HEK293T (cell line): ENCODE measurements around the gene ELF3.

Source experiments
- FOXK2 ChIP-seq: fragments of 450-650 bp; IDR thresholded peaks from 2 replicates; pipeline ENCODE4 v1.6.1; 2016; ENCODE audit warnings: mild to moderate bottlenecking
- L3MBTL2 ChIP-seq: fragments of 450-650 bp; conservative IDR thresholded peaks from 2 replicates; pipeline ENCODE4 v1.6.1; 2016; ENCODE audit warnings: mild to moderate bottlenecking
- SUZ12 ChIP-seq: fragments of 450-650 bp; IDR thresholded peaks from 2 replicates; pipeline ENCODE4 v1.6.1; 2016; ENCODE audit warnings: mild to moderate bottlenecking
- ZNF384 ChIP-seq: fragments of 450-650 bp; IDR thresholded peaks from 2 replicates; pipeline ENCODE4 v1.6.1; 2016

DNA sequence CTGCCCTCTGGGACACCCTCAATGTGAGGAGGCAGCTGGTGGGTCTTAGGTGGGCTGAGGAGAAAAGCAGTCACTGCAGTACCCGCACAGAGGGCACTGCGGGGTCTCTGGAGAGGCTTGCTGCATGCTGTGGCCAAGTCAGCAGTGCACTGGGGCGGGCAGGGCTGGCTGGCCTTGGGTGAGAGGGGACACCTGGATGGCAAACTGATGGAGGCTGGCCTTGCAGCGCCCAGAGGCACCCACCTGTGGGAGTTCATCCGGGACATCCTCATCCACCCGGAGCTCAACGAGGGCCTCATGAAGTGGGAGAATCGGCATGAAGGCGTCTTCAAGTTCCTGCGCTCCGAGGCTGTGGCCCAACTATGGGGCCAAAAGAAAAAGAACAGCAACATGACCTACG lies 3.2 kb downstream of the ELF3 start:
- TF ChIP-seq SUZ12 (no peak), FOXK2 (no peak), ZNF384 (no peak), L3MBTL2 (no peak)
